Measurements from ENCODE around the gene KCNN4. TPM values are rescaled to one million over a fixed set of nuclear protein-coding genes. Genes with fewer than 3 reads are reported as not detected.

Gene KCNN4
- total RNA-seq, 1 experiment from 2014 or later = 29.7 TPM

GRCh38 chr19:43735957-43736356, 44.8 kb downstream of the KCNN4 start:
- intact Hi-C loops (cut with micrococcal nuclease; ENCODE audit: unreplicated experiment) = no loop called here

GRCh38 chr19:43735013-43735412, 45.8 kb downstream of the KCNN4 start:
- Histone ChIP-seq H3K27ac (ENCODE audit: low read length) (no peak overlapping the region), H3K4me3 (ENCODE audit: low read depth in 2 of 2, low read length in 2 of 2) (no peak overlapping the region), H3K27me3 (ENCODE audit: control insufficient read depth, insufficient read depth, low read length) (no peaks in the 10 kb centered on the region), H3K9me3 (ENCODE audit: control insufficient read depth, insufficient read depth, low read depth, low read length) (no peaks in the 10 kb centered on the region), H3K4me1 (ENCODE audit: control insufficient read depth, insufficient read depth, low read length) (no peaks in the 10 kb centered on the region), H3K36me3 (ENCODE audit: control insufficient read depth, insufficient read depth, low read length) (peaks cover 3% of the 10 kb centered on the region; the same call in 1 of the 2 replicates)
- ATAC-seq (no peak), DNase-seq (ENCODE audit: low read depth, low spot score) (no peak)
- intact Hi-C loops (cut with micrococcal nuclease; ENCODE audit: unreplicated experiment) (no loop called here), in situ Hi-C loops (cut with HindIII; ENCODE audit: low pct_unique_long_range_greater_than_20kb, low sequenced_read_pairs) (no loop called here)
- no peak for TF ChIP-seq TCF7L2 (IDR thresholded peaks at IDR 0.05; ENCODE audit: low read depth, low read length)
- TF ChIP-seq SIN3A (IDR thresholded peaks at IDR 0.05; ENCODE audit: borderline replicate concordance, insufficient read depth, low read depth, low read length) = no peak
- no peak for TF ChIP-seq POLR2AphosphoS5 (IDR thresholded peaks at IDR 0.05; ENCODE audit: low read depth, low read length)
- TF ChIP-seq REST (IDR thresholded peaks at IDR 0.05; ENCODE audit: insufficient read depth in 1 of 2, low read depth in 2 of 2, low read length in 1 of 2) = no peak
- TF ChIP-seq CTCF (IDR thresholded peaks at IDR 0.05) = no peak
- ChIA-PET CTCF (no interaction called here), POLR2A (no interaction called here)
- no TSS peak for BruUV-seq (replicated peaks)

More at GRCh38 chr19:43735957-43736356, 44.8 kb downstream of the KCNN4 start:
- ChIA-PET CTCF (no interaction called here), POLR2A (no interaction called here)
- ATAC-seq (no peak), DNase-seq (ENCODE audit: low read depth, low spot score) (no peak)
- BruUV-seq (replicated peaks) = no TSS peak
- Histone ChIP-seq H3K36me3 (ENCODE audit: control insufficient read depth, insufficient read depth, low read length) (peaks cover 3% of the 10 kb centered on the region; the same call in 1 of the 2 replicates), H3K4me3 (ENCODE audit: low read depth in 2 of 2, low read length in 2 of 2) (no peak overlapping the region), H3K27ac (ENCODE audit: low read length) (no peak overlapping the region), H3K4me1 (ENCODE audit: control insufficient read depth, insufficient read depth, low read length) (no peaks in the 10 kb centered on the region), H3K9me3 (ENCODE audit: control insufficient read depth, insufficient read depth, low read depth, low read length) (no peaks in the 10 kb centered on the region), H3K27me3 (ENCODE audit: control insufficient read depth, insufficient read depth, low read length) (no peaks in the 10 kb centered on the region)
- in situ Hi-C loops (cut with HindIII; ENCODE audit: low pct_unique_long_range_greater_than_20kb, low sequenced_read_pairs) = no loop called here
- no peak for TF ChIP-seq REST (IDR thresholded peaks at IDR 0.05; ENCODE audit: insufficient read depth in 1 of 2, low read depth in 2 of 2, low read length in 1 of 2)
- no peak for TF ChIP-seq CTCF (IDR thresholded peaks at IDR 0.05)
- TF ChIP-seq TCF7L2 (IDR thresholded peaks at IDR 0.05; ENCODE audit: low read depth, low read length) = no peak
- TF ChIP-seq SIN3A (IDR thresholded peaks at IDR 0.05; ENCODE audit: borderline replicate concordance, insufficient read depth, low read depth, low read length) = no peak
- no peak for TF ChIP-seq POLR2AphosphoS5 (IDR thresholded peaks at IDR 0.05; ENCODE audit: low read depth, low read length)
